RWPE2 (cell line): Measurements from ENCODE around the gene NFASC.
A peak's percentile ranks its signal among the peaks of the same experiment; 100 is the strongest.

Source experiments
- ATAC-seq: fragments of 200-7000 bp; cut with Tn5 transposase; 3 replicates; pipeline ENCODE4 v1.9.1; 2021; ENCODE audit warnings: low read depth
- DNase-seq: peaks from one replicate; pipeline ENCODE4 v3.0.0-alpha.2; 2020; ENCODE audit warnings: low spot score
- H3K27ac ChIP-seq: fragments of 450-650 bp; 2 replicates; pipeline ENCODE4 v1.5.1; 2017; ENCODE audit warnings: mild to moderate bottlenecking; ENCODE audit not compliant: poor library complexity, severe bottlenecking
- H3K27me3 ChIP-seq: fragments of 250-450 bp; sonication (Bioruptor Pico); 2 replicates; pipeline ENCODE4 v1.5.1; 2021; ENCODE audit warnings: mild to moderate bottlenecking, moderate library complexity; ENCODE audit not compliant: insufficient read depth, poor library complexity, severe bottlenecking
- H3K36me3 ChIP-seq: fragments of 250-450 bp; sonication (Bioruptor Pico); 2 replicates; pipeline ENCODE4 v1.5.1; 2020; ENCODE audit warnings: low read depth, mild to moderate bottlenecking, moderate library complexity
- H3K4me1 ChIP-seq: fragments of 250-450 bp; sonication (Bioruptor Pico); 2 replicates; pipeline ENCODE4 v1.5.1; 2021; ENCODE audit warnings: mild to moderate bottlenecking, moderate library complexity; ENCODE audit not compliant: insufficient read depth, poor library complexity, severe bottlenecking
- H3K4me3 ChIP-seq: fragments of 250-450 bp; sonication (Bioruptor Pico); 2 replicates; pipeline ENCODE4 v1.5.1; 2021; ENCODE audit warnings: mild to moderate bottlenecking, moderate library complexity; ENCODE audit not compliant: severe bottlenecking
- H3K9me3 ChIP-seq: fragments of 250-450 bp; sonication (Bioruptor Pico); 2 replicates; pipeline ENCODE4 v1.5.1; 2021; ENCODE audit warnings: mild to moderate bottlenecking, moderate library complexity; ENCODE audit not compliant: severe bottlenecking
- TF ChIP-seq, protein P1 (sequence below): fragments of 450-650 bp; IDR thresholded peaks from one replicate; pipeline ENCODE4 v1.5.1; 2017; ENCODE audit warnings: mild to moderate bottlenecking, moderate library complexity; ENCODE audit not compliant: poor library complexity, severe bottlenecking

NFASC gene

DNA sequence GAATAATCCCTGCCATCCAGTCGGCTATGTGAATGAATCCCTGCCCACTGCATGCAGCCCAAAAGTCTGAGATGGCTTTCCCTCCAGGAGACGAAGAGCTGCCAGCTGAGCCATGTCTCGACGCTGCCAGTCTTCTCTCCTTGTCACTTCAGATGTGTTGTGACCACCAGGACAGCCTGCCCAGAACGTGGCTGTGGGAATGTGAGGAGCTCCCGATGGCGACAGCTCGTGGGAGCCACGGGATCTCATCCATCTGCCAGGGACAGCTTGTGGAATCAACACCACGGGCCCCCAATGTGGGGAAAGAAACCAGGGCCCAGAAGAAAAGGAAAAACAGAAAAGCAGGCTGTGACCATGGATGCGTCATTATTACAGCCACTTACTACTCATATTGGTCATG, 67.2 kb downstream of the NFASC start:
- TF ChIP-seq, protein P1, sequence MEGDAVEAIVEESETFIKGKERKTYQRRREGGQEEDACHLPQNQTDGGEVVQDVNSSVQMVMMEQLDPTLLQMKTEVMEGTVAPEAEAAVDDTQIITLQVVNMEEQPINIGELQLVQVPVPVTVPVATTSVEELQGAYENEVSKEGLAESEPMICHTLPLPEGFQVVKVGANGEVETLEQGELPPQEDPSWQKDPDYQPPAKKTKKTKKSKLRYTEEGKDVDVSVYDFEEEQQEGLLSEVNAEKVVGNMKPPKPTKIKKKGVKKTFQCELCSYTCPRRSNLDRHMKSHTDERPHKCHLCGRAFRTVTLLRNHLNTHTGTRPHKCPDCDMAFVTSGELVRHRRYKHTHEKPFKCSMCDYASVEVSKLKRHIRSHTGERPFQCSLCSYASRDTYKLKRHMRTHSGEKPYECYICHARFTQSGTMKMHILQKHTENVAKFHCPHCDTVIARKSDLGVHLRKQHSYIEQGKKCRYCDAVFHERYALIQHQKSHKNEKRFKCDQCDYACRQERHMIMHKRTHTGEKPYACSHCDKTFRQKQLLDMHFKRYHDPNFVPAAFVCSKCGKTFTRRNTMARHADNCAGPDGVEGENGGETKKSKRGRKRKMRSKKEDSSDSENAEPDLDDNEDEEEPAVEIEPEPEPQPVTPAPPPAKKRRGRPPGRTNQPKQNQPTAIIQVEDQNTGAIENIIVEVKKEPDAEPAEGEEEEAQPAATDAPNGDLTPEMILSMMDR: no peak
- H3K4me3 ChIP-seq: no peak overlapping the region
- no peaks in the 10 kb centered on the region for H3K27me3 ChIP-seq
- H3K27ac ChIP-seq: no peak overlapping the region
- no peaks in the 10 kb centered on the region for H3K36me3 ChIP-seq
- DNase-seq (no peak), ATAC-seq (no peak)
- no peaks in the 10 kb centered on the region for H3K4me1 ChIP-seq
- H3K9me3 ChIP-seq: no peaks in the 10 kb centered on the region

DNA sequence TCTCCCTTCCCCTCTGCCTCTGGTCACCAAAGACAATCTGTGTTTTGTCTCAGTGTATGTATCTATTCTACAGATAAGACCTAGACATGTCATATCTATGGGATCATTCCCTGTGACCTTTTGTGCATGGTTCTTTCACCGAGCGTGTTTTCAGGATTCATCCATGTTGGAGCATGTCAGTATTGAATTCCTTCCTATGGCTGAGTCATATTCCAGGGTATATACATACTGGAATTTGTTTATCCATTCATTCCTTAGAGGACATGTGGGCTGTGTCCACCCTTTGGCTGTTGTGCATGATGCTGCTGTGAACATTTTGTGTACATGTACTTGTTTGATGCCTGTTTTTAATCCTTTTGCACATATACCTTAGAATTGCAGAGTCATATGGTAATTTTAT, 69.9 kb downstream of the NFASC start:
- no peaks in the 10 kb centered on the region for H3K9me3 ChIP-seq
- no peaks in the 10 kb centered on the region for H3K36me3 ChIP-seq
- ATAC-seq (peak; percentile 90), DNase-seq (no peak)
- H3K4me1 ChIP-seq: no peaks in the 10 kb centered on the region
- TF ChIP-seq, protein P1: no peak
- H3K27me3 ChIP-seq: no peaks in the 10 kb centered on the region
- H3K27ac ChIP-seq: no peak overlapping the region
- H3K4me3 ChIP-seq: no peak overlapping the region

DNA sequence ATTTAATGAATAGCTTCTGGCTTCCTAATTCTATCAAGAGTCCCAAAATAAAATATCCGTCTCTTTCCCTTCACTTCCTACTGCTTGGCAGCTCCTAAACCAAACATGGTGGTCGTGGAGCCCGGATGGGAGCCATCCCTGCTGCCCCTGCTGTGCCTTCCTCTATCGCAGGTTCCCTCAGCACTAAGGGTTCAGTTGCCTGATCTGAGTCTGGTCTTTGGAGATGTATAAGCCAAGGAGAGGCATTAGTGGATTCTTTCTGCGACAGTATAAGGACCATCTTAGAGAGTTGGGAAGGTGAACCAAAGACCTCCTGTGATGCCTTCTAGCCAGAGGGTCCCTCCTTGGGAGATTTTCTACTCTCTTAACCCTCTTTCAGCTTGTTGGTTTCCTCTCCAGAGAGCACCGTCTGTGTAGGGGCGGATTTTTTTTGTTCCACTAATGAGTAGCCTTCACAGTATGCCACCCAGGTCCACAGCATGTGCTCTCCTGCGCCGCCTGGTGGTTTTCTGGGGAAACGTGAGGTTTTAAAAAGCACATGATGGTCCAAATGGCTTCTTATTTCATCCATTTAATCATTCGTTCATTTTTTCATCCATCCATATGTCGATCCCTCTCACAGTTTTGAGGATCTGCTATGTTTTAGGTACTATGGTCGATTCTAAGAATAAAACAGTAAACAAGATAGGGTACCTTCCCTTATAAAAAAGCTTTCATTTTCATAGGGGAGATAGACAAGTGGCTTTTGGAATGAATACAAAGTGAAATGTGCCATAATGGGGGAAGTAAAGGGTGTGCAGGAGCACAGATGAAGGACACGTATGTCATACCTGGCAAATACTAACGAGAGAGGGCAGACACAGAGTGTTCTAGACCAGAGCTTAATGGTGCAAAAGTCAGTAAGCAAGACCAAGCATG, 71.0 kb downstream of the NFASC start:
- no peaks in the 10 kb centered on the region for H3K4me1 ChIP-seq
- no peak overlapping the region for H3K4me3 ChIP-seq
- TF ChIP-seq, protein P1: peak; percentile 90
- H3K27ac ChIP-seq: no peak overlapping the region
- no peaks in the 10 kb centered on the region for H3K27me3 ChIP-seq
- no peaks in the 10 kb centered on the region for H3K36me3 ChIP-seq
- no peaks in the 10 kb centered on the region for H3K9me3 ChIP-seq
- DNase-seq (no peak), ATAC-seq (peak; percentile 43; the same call in 2 of the 3 replicates)

DNA sequence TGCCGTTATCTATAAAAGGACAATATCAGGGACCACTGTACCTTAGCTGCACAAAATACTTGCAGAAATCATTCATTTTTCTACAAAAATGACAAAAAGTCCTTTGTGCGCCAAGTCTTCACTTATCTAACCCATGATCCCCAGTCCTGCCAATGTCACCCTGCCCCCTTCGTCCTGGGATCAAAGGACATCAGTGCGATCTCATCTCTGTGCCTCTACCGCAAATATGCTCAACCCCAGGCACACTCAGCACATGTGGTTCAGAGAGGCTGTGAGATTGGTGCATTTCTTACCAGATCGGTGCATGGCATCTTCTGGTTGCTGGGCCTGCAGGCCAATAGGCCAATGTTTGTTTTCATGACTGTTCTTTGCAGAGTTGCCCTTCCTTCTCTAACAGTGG, 72.8 kb downstream of the NFASC start:
- no peak for DNase-seq

More for the DNA sequence above, 72.8 kb downstream of the NFASC start:
- H3K4me3 ChIP-seq: no peak overlapping the region
- H3K4me1 ChIP-seq: no peaks in the 10 kb centered on the region
- TF ChIP-seq, protein P1: no peak
- H3K36me3 ChIP-seq: no peaks in the 10 kb centered on the region
- no peaks in the 10 kb centered on the region for H3K27me3 ChIP-seq
- H3K27ac ChIP-seq: no peak overlapping the region
- no peaks in the 10 kb centered on the region for H3K9me3 ChIP-seq
- ATAC-seq: no peak
